ENCODE results near the gene ZDHHC8.

Gene ZDHHC8

DNA sequence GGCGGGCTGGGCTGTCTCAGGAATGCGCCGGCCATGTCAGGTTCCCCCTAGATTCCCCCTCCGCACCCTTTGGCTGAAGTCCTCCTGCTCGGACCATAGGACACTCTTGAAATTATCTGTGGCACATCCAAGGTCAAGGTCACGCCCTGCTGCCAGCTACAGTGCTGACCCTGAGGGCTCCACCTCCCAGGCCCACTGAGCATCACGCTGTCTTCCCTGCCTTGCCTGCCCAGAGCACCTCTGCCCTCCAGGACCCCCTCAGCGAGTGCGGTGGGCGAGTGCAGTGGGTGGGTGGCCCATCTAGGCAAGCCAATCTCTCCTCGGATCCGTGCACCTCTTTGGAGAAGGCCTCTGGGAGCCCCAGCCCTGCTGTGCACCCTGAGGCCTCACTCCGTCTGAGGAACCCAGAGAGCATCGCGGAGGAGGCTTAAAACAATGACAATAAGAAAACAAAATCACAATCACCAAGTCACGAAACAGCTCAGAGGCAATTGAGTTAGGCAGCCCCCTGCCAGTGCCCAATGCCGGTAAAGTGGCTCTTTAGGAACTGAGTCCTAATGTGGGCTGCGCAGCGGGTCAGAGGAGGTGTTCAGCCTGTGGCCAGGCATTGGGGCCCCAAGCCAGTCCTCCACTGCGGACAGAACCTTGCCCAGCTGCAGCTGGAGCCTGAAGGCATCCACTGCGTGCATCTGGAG is 45.8 kb downstream of the ZDHHC8 start:
- H3K4me3 ChIP-seq, result no peak overlapping the region
- intact Hi-C loops (cut with DNase I; ENCODE audit: low total_unique reads), result no loop called here
- TF ChIP-seq, protein P1, sequence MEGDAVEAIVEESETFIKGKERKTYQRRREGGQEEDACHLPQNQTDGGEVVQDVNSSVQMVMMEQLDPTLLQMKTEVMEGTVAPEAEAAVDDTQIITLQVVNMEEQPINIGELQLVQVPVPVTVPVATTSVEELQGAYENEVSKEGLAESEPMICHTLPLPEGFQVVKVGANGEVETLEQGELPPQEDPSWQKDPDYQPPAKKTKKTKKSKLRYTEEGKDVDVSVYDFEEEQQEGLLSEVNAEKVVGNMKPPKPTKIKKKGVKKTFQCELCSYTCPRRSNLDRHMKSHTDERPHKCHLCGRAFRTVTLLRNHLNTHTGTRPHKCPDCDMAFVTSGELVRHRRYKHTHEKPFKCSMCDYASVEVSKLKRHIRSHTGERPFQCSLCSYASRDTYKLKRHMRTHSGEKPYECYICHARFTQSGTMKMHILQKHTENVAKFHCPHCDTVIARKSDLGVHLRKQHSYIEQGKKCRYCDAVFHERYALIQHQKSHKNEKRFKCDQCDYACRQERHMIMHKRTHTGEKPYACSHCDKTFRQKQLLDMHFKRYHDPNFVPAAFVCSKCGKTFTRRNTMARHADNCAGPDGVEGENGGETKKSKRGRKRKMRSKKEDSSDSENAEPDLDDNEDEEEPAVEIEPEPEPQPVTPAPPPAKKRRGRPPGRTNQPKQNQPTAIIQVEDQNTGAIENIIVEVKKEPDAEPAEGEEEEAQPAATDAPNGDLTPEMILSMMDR (IDR thresholded peaks at IDR 0.05), result no peak

DNA sequence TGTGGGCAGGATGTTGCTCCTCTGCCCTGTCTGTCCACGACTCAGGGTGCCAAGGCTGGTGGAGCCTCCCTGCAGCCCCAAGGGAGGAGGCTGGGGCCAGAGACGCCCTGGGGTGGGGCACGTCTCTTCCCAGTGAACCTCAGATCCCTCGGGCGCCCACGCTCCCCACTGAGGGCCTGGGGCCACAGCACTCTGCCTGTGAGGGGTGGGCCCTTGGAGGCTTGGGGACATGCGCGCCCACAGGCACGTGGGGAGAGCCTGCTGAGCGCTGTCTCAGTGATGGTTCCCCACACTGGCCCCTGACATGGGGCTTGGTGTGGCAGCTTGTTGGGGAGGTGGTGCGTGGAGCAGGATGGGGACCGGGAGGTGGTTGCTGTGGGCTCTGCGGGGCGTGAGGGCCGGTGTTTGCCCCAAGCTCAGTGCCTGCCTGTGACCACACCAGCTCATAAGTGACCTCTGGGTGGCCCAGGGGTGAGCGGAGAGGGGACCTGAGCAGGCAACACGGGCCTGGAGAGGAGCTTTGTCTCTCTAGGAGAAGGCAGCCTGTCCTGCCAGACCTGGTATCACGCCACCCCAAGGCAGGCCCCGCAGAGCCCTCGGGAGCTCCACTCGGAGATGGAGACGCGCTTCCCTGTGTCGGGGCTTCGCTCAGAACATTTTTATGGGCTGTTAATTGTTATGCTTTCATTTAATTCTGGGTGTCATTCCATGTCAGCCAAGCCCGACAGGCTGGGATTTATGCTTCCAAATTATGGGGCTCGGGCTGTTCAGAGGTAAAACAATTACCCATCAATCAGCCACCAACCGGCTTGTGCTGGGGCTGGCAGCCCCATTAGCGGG is 46.7 kb downstream of the ZDHHC8 start:
- Histone ChIP-seq H3K4me1 (no peaks in the 10 kb centered on the region), H3K9me3 (no peaks in the 10 kb centered on the region), H3K27ac (no peak overlapping the region), H3K36me3 (no peaks in the 10 kb centered on the region), H3K27me3 (peaks cover 0 to 14% of the 10 kb centered on the region in 2 donors), H3K4me3 (no peak overlapping the region)
- intact Hi-C loops (cut with DNase I; ENCODE audit: low total_unique reads), result no loop called here
- no peak for DNase-seq
- TF ChIP-seq, protein P1 (IDR thresholded peaks at IDR 0.05), result no peak

More for the DNA sequence above, 45.8 kb downstream of the ZDHHC8 start:
- H3K36me3 ChIP-seq, result no peaks in the 10 kb centered on the region
- no peak overlapping the region for H3K27ac ChIP-seq
- H3K27me3 ChIP-seq, result peaks cover 0 to 13% of the 10 kb centered on the region in 2 donors
- H3K4me1 ChIP-seq, result no peaks in the 10 kb centered on the region
- DNase-seq, result no peak
- no peaks in the 10 kb centered on the region for H3K9me3 ChIP-seq

GRCh38 chr22:20178915-20179227 is 47.3 kb downstream of the ZDHHC8 start:
- Histone ChIP-seq H3K4me1 (no peaks in the 10 kb centered on the region), H3K36me3 (no peaks in the 10 kb centered on the region), H3K27ac (no peak overlapping the region), H3K9me3 (no peaks in the 10 kb centered on the region), H3K27me3 (peaks cover 0 to 17% of the 10 kb centered on the region in 2 donors), H3K4me3 (no peak overlapping the region)
- intact Hi-C loops (cut with DNase I; ENCODE audit: low total_unique reads), result no loop called here
- DNase-seq, result no peak
- TF ChIP-seq, protein P1 (IDR thresholded peaks at IDR 0.05), result no peak

DNA sequence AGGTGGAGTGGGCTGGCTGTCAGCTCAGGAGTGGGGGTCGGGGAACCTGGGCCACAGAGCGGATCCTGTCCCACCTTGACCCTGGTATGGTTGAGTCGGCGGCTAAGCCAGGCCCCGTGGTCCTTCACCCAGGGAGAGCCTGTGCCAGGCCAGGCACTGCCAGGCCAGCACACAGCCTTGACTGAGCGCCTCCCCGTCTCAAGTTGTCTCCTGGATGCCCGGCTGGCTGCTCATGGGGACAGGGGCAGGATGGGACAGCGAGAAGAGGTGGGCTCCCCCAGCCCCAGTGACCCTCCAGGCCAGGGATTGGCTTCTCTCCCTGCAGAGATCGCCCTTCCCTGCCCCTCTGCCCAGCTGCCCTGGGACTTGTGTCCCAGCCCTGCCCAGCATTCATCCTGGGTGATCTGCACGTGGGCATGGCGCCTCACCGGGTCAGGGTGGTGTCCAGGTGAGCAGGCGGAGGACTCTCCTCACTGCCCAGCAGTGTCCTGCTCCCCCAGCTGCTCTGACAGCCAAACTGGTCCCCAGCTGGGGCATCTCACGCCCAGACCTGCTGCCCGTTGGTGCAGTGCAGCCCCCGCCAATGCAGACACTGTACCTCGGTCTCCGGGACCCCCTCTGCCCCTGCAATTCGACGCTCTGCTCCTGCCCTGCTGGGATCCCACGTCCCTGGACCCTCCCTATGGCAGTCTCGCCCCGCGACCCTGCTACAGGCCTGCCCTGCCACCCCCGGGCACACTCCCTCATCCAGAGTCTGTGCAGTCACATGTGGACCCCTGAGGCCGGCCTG is 48.0 kb downstream of the ZDHHC8 start:
- no peak overlapping the region for H3K27ac ChIP-seq
- TF ChIP-seq, protein P1 (IDR thresholded peaks at IDR 0.05), result no peak
- intact Hi-C loops (cut with DNase I; ENCODE audit: low total_unique reads), result no loop called here

GRCh38 chr22:20180245-20180630 is 48.6 kb downstream of the ZDHHC8 start:
- no peak for DNase-seq
- H3K9me3 ChIP-seq, result no peaks in the 10 kb centered on the region
- intact Hi-C loops (cut with DNase I; ENCODE audit: low total_unique reads), result no loop called here
- no peaks in the 10 kb centered on the region for H3K4me1 ChIP-seq
- H3K36me3 ChIP-seq, result no peaks in the 10 kb centered on the region
- no peak overlapping the region for H3K4me3 ChIP-seq
- no peak overlapping the region for H3K27ac ChIP-seq
- TF ChIP-seq, protein P1 (IDR thresholded peaks at IDR 0.05), result no peak
- H3K27me3 ChIP-seq, result peaks cover 0 to 21% of the 10 kb centered on the region in 2 donors

More for the DNA sequence above, 48.0 kb downstream of the ZDHHC8 start:
- Histone ChIP-seq H3K4me3 (no peak overlapping the region), H3K36me3 (no peaks in the 10 kb centered on the region), H3K27me3 (peaks cover 0 to 19% of the 10 kb centered on the region in 2 donors), H3K9me3 (no peaks in the 10 kb centered on the region), H3K4me1 (no peaks in the 10 kb centered on the region)
- DNase-seq, result no peak
